ENCODE measurements around the gene HOXA3.

HOXA3 gene

GRCh38 chr7:27116962-27117886 lies 35.2 kb downstream of the HOXA3 start:
- DNase-seq (ENCODE audit: low read depth in 1 of 2, low spot score in 1 of 2): no peak

- no peak for DNase-seq (ENCODE audit: low read depth in 1 of 2, low spot score in 1 of 2)
Measured at GRCh38 chr7:27116031-27116961, 36.1 kb downstream of the HOXA3 start.

- no peak for DNase-seq (ENCODE audit: low read depth in 1 of 2, low spot score in 1 of 2)
Measured at GRCh38 chr7:27115221-27116026, 37.0 kb downstream of the HOXA3 start.

DNA sequence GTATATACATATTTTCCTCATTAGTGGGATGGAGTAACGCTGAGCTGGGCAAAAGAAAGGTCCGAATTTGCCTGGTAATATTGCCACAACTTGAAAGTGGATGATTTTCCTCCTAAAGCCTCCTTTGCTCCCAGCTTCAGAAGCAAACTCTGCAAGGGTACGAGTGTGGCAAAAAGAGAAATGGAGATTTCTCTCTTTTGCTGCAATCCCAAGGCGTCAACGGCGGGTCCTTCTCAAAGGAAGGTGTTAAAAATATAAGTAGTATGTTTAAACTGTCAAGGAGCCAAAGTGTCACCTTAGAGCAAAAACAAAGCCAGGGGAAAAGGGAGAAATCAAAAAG lies 37.5 kb downstream of the HOXA3 start:
- no peak for DNase-seq (ENCODE audit: low read depth in 1 of 2, low spot score in 1 of 2)

DNA sequence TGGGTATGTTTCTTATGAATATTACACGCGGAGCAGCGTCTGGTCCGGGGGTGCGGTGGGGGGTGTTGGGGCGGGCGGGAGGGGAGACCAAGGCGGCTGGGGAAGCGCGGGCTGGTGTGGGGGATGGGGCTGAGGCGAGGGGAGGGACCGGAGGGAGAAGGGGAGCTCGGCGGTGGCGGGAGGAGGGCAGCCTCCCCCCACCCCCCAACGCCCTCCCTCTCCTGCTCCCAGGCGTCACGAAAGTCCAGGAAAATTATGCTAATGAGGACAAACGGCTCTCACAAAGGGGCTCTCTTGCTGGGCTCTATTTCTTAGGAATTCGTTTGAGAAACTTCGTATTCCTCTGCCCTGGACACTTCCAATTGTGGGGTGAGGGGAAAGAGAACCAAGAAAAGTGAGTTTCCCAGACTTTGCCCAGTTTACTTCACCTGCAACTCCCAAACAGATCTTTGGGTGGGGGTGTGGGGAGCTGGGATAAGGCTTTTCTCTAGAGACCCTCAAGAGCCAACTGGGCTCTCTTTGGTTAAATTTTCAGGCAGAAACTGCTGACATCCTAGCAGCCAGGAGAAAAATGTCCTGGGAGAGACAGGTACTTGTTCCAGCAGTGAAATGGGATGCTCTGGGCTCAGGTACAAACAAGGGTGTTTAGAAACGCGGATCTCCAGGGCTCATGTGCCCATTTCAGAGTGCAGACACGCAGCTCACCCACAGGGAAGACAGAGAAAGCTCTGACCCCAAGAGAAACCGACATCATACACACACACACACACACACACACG lies 38.2 kb downstream of the HOXA3 start:
- no peak for DNase-seq (ENCODE audit: low read depth in 1 of 2, low spot score in 1 of 2)

- no peak for DNase-seq (ENCODE audit: low read depth in 1 of 2, low spot score in 1 of 2)
Measured at GRCh38 chr7:27112955-27113949, 39.1 kb downstream of the HOXA3 start.

DNA sequence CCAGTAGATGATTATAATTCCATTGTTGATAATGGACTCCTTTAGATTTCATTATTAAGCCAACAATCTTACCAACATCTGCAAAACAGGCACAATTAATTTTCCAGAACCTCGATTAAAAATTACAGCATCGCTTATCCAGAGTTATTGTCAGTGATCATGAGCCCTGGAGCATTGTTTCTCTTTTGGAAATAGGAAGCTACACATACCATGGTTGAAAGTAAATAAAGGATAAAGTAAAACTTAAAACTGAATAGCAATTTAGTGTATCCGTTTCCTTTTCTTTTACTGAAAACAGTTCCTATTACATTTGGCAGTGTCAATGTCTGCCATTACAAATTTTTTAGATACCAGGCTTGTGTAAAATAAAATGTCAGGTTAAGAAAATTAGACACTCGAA lies 40.0 kb downstream of the HOXA3 start:
- DNase-seq (ENCODE audit: low read depth in 1 of 2, low spot score in 1 of 2): no peak

- no peak for DNase-seq (ENCODE audit: low read depth in 1 of 2, low spot score in 1 of 2)
Measured at GRCh38 chr7:27111751-27112277, 40.6 kb downstream of the HOXA3 start.

- no peak for DNase-seq (ENCODE audit: low read depth in 1 of 2, low spot score in 1 of 2)
Measured at GRCh38 chr7:27111042-27111750, 41.2 kb downstream of the HOXA3 start.

DNA sequence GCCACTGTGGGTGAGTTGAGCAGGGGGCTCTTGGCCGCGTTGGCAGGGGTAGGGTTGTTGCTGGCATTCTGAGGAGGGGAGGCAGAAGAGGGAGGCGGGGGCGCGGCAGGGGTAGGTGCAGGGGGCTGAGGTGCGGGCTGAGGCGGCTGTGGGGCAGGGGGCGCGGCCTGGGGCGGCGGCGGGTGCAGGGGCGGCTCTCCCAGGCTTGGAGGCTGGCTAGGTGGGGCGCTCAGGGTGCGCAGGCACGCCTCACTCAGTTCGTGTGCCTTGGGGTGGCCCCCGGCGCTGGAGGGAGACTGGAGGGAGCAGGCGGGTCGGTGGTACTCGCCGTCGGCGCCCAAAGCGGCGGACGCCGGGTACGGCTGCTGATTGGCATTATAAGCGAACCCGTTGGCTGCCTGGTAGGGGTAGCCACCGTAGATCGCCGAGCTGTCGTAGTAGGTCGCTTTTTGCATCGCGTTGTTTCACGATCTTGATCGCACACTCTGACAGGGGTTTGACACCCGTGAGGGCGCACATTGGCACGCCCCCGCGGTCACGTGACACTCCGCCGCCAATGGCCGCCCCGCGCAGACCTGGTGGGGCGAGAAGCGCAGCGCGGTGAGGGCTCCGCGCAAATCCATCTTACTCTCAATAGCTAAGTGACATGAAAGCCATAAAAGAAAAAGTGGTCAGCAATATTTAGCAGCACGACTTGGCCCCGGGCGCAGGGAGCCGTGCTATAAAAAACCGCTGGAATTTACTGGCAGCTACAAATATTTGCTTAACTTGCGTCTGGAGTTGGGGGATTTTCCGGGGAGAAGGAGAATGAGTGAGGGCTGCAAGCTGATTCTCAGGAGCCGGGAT lies 42.0 kb downstream of the HOXA3 start:
- no peak for DNase-seq (ENCODE audit: low read depth in 1 of 2, low spot score in 1 of 2)

GRCh38 chr7:27109466-27110185 lies 42.8 kb downstream of the HOXA3 start:
- DNase-seq (ENCODE audit: low read depth in 1 of 2, low spot score in 1 of 2): no peak

DNA sequence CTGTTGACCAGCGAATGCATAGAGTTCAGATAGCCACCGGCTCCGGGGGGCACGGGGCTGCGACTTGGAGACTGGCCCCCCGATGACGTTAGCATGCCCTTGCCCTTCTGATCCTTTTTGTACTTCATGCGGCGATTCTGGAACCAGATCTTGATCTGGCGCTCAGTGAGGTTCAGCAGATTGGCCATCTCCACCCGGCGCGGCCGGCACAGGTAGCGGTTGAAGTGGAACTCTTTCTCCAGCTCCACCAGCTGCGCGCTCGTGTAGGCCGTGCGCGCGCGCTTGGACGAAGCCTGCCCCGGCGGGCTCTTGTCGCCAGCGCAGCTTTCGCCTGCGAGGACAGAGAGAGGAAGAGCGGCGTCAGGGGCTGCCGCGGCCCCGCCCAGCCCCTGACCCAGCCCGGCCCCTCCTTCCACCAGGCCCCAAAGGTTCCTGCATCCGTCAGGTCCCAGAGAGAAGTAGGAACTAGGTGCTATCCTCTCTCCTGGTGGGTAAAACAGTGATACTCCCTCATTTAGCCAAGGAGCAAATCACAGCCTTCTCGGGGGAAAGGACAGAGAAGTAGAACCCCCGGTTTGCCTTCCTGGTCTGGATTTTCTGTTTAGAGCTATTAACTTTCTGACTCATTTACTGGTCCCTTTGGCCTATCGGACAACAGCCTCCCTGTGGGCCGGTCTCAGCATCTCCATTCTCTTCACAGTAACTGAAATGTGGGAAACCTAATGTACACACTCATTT lies 43.8 kb downstream of the HOXA3 start:
- DNase-seq (ENCODE audit: low read depth in 1 of 2, low spot score in 1 of 2): no peak

DNA sequence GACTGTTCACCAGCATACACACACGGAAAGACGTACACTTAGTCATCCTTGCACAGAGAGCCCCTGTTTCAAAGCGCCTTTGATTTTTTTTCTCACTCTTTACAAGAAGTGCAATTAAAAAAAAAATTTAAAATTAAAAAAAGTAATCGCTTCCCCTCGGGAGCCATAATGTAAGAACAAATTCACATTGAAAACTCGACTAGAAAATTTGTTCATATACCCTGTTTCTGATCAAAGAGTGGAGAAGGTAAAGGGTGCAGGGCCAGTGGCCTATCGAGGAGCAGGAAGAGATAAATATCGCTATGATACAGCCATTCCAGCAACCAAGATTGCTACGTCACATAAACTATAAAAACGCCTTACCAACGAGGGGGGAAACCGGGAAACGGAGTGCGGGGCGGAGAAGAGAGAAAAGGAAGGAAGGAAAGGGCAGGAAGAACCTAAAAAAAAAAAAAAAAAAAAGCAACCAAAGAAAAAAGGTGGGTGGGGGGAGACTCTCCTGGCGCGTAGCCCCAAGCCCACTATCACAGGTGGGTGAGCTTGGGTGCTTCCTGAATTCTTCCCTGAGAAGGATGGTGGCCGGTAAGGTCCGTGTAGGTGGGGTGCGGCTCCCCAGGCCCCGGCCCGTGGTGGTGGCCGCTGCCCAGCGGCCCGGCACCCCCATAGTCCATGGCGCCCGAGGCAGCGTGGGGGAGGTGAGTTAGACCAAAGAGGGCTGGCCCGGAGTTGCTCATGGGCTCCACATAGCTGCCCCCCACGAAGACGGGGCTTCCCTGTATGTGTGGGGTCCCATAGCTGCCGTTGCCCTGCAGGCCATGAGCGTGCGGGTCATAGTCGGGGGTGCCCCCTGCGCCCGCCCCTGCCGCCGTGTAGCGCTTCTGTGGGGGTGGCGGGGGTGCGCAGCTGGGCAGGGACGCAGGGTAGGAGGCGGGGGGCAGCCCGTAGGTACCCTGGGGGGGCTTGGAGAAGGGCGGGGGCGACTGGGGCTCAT lies 44.7 kb downstream of the HOXA3 start:
- no peak for DNase-seq (ENCODE audit: low read depth in 1 of 2, low spot score in 1 of 2)

DNA sequence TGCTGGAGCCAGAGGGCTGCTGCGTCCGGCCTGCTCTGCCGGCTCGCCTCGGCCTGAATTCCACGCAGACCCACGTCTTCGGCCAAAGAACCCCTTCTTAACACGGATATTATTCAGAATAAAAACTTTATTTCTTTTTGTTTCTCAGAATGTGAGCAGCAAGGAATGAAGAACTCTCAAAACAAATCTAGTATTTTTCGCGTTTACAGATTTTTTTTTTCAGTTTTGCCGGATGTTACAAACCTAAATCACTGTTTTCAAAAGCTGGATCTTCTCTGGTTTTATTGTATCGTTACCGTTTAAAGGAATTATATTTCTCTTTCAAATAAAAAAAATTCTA lies 45.5 kb downstream of the HOXA3 start:
- DNase-seq (ENCODE audit: low read depth in 1 of 2, low spot score in 1 of 2): no peak

Data from activated CD4-positive, alpha-beta T cell treated with anti-CD3 and anti-CD28 coated beads, Interleukin-2, amount 50 U/mL, for 24 hours (primary cell).